Hindlimb muscle (tissue), 1 donor: Measurements from ENCODE around the gene CACNA1G. TPM values are rescaled to one million over a fixed set of nuclear protein-coding genes. Genes with fewer than 3 reads are reported as not detected.

Experiments
- DNase-seq: peaks from one replicate; pipeline ENCODE4 v3.0.0-alpha.2; 2013
- polyA plus RNA-seq: library from polyadenylated mRNA; unstranded; fragments of 120-200 nt; gene quantifications from one replicate; pipeline ENCODE4 v1.2.1, GENCODE V29; 2013; ENCODE audit not compliant: insufficient read length

The CACNA1G gene
- polyA plus RNA-seq, 1 donor: 4.8 TPM

- DNase-seq: no peak
These were observed 73.9 kb downstream of the CACNA1G start, which contains the start of gene ABCC3 for GRCh38 chr17:50634224-50634914. TSS of gene ABCC3 (plus strand) at chr17:50634881. CDS start at chr17:50634937, 56 bp downstream.

- DNase-seq: no peak
These were observed 74.6 kb downstream of the CACNA1G start for GRCh38 chr17:50634915-50635731.

- DNase-seq: no peak
These were observed 75.1 kb downstream of the CACNA1G start for GRCh38 chr17:50635732-50635981.

GRCh38 chr17:50635982-50636803 lies 75.7 kb downstream of the CACNA1G start:
- DNase-seq: no peak

GRCh38 chr17:50636804-50637195 lies 76.3 kb downstream of the CACNA1G start:
- no peak for DNase-seq

- DNase-seq: no peak
These were observed 77.5 kb downstream of the CACNA1G start for GRCh38 chr17:50637829-50638605.

GRCh38 chr17:50638606-50638965 lies 78.1 kb downstream of the CACNA1G start:
- no peak for DNase-seq

- no peak for DNase-seq
These were observed 78.6 kb downstream of the CACNA1G start for GRCh38 chr17:50638966-50639713.

GRCh38 chr17:50640686-50641351 lies 80.3 kb downstream of the CACNA1G start:
- DNase-seq: no peak

- no peak for DNase-seq
These were observed 80.8 kb downstream of the CACNA1G start for GRCh38 chr17:50641357-50641756.

GRCh38 chr17:50642071-50642721 lies 81.7 kb downstream of the CACNA1G start:
- DNase-seq: no peak

- no peak for DNase-seq
These were observed 82.5 kb downstream of the CACNA1G start for GRCh38 chr17:50642722-50643656.

- DNase-seq: no peak
These were observed 85.5 kb downstream of the CACNA1G start for GRCh38 chr17:50645748-50646682.

GRCh38 chr17:50647187-50647586 lies 86.7 kb downstream of the CACNA1G start:
- no peak for DNase-seq

- DNase-seq: no peak
These were observed 88.8 kb downstream of the CACNA1G start for GRCh38 chr17:50649042-50649908.

GRCh38 chr17:50651661-50652060 lies 91.1 kb downstream of the CACNA1G start:
- DNase-seq: no peak

GRCh38 chr17:50653738-50654137 lies 93.2 kb downstream of the CACNA1G start:
- no peak for DNase-seq
